Measurements from ENCODE around the gene PHC2. TPM values are rescaled to one million over a fixed set of nuclear protein-coding genes. Genes with fewer than 3 reads are reported as not detected.

Gene PHC2
- total and polyA plus RNA-seq, 9 of the 15 experiments (the other 6 are each of a cell fraction or from before 2014, with no cell fraction given): 3.1 to 67.6 (median 34.6) TPM

- TF ChIP-seq, protein P1, sequence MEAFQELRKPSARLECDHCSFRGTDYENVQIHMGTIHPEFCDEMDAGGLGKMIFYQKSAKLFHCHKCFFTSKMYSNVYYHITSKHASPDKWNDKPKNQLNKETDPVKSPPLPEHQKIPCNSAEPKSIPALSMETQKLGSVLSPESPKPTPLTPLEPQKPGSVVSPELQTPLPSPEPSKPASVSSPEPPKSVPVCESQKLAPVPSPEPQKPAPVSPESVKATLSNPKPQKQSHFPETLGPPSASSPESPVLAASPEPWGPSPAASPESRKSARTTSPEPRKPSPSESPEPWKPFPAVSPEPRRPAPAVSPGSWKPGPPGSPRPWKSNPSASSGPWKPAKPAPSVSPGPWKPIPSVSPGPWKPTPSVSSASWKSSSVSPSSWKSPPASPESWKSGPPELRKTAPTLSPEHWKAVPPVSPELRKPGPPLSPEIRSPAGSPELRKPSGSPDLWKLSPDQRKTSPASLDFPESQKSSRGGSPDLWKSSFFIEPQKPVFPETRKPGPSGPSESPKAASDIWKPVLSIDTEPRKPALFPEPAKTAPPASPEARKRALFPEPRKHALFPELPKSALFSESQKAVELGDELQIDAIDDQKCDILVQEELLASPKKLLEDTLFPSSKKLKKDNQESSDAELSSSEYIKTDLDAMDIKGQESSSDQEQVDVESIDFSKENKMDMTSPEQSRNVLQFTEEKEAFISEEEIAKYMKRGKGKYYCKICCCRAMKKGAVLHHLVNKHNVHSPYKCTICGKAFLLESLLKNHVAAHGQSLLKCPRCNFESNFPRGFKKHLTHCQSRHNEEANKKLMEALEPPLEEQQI (IDR thresholded peaks at IDR 0.05): no peak
- TF ChIP-seq NKRF (IDR thresholded peaks at IDR 0.05; ENCODE audit: borderline replicate concordance) (no peak), SUPT5H (IDR thresholded peaks at IDR 0.05) (no peak), CHD1 (IDR thresholded peaks at IDR 0.05; ENCODE audit: low read length) (no peak), RCOR1 (IDR thresholded peaks at IDR 0.05; ENCODE audit: borderline replicate concordance in 1 of 2, low read depth in 2 of 2, low read length in 2 of 2) (peak in 1 of 2 experiments; percentile 94; a peak in 2 of 4 replicates), ZBTB8A (IDR thresholded peaks at IDR 0.05; ENCODE audit: partially characterized antibody) (no peak), KLF13 (tag; IDR thresholded peaks at IDR 0.05; ENCODE audit: borderline replicate concordance, low read depth) (no peak), CXXC5 (CRISPR knock-in tag; IDR thresholded peaks at IDR 0.05) (peak; percentile 63), KDM2B (CRISPR knock-in tag; IDR thresholded peaks at IDR 0.05) (no peak), HLTF (IDR thresholded peaks at IDR 0.05) (no peak), SMAD4 (CRISPR knock-in tag; conservative IDR thresholded peaks at IDR 0.05) (peak; percentile 89), MNT (conservative IDR thresholded peaks at IDR 0.05) (peak in 1 of 2 experiments; percentile 41; a peak in 1 of 4 replicates)
- TF ChIP-seq, protein P2, sequence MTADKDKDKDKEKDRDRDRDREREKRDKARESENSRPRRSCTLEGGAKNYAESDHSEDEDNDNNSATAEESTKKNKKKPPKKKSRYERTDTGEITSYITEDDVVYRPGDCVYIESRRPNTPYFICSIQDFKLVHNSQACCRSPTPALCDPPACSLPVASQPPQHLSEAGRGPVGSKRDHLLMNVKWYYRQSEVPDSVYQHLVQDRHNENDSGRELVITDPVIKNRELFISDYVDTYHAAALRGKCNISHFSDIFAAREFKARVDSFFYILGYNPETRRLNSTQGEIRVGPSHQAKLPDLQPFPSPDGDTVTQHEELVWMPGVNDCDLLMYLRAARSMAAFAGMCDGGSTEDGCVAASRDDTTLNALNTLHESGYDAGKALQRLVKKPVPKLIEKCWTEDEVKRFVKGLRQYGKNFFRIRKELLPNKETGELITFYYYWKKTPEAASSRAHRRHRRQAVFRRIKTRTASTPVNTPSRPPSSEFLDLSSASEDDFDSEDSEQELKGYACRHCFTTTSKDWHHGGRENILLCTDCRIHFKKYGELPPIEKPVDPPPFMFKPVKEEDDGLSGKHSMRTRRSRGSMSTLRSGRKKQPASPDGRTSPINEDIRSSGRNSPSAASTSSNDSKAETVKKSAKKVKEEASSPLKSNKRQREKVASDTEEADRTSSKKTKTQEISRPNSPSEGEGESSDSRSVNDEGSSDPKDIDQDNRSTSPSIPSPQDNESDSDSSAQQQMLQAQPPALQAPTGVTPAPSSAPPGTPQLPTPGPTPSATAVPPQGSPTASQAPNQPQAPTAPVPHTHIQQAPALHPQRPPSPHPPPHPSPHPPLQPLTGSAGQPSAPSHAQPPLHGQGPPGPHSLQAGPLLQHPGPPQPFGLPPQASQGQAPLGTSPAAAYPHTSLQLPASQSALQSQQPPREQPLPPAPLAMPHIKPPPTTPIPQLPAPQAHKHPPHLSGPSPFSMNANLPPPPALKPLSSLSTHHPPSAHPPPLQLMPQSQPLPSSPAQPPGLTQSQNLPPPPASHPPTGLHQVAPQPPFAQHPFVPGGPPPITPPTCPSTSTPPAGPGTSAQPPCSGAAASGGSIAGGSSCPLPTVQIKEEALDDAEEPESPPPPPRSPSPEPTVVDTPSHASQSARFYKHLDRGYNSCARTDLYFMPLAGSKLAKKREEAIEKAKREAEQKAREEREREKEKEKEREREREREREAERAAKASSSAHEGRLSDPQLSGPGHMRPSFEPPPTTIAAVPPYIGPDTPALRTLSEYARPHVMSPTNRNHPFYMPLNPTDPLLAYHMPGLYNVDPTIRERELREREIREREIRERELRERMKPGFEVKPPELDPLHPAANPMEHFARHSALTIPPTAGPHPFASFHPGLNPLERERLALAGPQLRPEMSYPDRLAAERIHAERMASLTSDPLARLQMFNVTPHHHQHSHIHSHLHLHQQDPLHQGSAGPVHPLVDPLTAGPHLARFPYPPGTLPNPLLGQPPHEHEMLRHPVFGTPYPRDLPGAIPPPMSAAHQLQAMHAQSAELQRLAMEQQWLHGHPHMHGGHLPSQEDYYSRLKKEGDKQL (CRISPR knock-in tag; IDR thresholded peaks at IDR 0.05; ENCODE audit: borderline replicate concordance): no peak
- TF ChIP-seq, protein P3, sequence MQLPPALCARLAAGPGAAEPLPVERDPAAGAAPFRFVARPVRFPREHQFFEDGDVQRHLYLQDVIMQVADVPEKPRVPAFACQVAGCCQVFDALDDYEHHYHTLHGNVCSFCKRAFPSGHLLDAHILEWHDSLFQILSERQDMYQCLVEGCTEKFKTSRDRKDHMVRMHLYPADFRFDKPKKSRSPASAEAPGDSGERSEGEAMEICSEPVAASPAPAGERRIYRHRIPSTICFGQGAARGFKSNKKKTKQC (CRISPR knock-in tag; IDR thresholded peaks at IDR 0.05): no peak
These were observed 69.2 kb downstream of the PHC2 start (continued) for GRCh38 chr1:33361532-33362235.

Measured in K562 (cell line).